ENCODE results near the gene RYK. TPM values are rescaled to one million over a fixed set of nuclear protein-coding genes. Genes with fewer than 3 reads are reported as not detected.

RYK gene
- total RNA-seq, 4 donors from 2014 or later: 92.7 to 133 (median 115) TPM

DNA sequence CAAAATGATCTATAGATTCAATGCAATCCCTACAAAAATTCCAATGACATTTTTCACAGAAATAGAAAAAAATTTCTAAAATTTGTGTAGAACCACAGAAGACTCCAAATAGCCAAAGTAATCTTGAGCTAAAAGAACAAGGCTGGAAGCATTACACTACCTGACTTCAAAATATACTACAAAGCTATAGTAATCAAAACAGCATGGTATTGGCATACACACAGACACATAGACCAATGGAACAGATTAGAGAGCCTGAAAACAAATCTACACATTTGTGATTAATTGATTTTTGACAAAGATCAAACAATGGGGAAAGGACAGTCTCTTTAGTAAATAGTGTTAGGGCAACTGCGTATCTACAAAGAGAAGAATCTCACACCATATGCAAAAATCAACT is 45.3 kb upstream of the RYK start:
- no peak for TF ChIP-seq EP300 (IDR thresholded peaks at IDR 0.05)
- no peak for TF ChIP-seq POLR2A (IDR thresholded peaks at IDR 0.05)
- no peak for TF ChIP-seq POLR2AphosphoS5 (IDR thresholded peaks at IDR 0.05)
- TF ChIP-seq, protein P1, sequence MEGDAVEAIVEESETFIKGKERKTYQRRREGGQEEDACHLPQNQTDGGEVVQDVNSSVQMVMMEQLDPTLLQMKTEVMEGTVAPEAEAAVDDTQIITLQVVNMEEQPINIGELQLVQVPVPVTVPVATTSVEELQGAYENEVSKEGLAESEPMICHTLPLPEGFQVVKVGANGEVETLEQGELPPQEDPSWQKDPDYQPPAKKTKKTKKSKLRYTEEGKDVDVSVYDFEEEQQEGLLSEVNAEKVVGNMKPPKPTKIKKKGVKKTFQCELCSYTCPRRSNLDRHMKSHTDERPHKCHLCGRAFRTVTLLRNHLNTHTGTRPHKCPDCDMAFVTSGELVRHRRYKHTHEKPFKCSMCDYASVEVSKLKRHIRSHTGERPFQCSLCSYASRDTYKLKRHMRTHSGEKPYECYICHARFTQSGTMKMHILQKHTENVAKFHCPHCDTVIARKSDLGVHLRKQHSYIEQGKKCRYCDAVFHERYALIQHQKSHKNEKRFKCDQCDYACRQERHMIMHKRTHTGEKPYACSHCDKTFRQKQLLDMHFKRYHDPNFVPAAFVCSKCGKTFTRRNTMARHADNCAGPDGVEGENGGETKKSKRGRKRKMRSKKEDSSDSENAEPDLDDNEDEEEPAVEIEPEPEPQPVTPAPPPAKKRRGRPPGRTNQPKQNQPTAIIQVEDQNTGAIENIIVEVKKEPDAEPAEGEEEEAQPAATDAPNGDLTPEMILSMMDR (IDR thresholded peaks at IDR 0.05): no peak

DNA sequence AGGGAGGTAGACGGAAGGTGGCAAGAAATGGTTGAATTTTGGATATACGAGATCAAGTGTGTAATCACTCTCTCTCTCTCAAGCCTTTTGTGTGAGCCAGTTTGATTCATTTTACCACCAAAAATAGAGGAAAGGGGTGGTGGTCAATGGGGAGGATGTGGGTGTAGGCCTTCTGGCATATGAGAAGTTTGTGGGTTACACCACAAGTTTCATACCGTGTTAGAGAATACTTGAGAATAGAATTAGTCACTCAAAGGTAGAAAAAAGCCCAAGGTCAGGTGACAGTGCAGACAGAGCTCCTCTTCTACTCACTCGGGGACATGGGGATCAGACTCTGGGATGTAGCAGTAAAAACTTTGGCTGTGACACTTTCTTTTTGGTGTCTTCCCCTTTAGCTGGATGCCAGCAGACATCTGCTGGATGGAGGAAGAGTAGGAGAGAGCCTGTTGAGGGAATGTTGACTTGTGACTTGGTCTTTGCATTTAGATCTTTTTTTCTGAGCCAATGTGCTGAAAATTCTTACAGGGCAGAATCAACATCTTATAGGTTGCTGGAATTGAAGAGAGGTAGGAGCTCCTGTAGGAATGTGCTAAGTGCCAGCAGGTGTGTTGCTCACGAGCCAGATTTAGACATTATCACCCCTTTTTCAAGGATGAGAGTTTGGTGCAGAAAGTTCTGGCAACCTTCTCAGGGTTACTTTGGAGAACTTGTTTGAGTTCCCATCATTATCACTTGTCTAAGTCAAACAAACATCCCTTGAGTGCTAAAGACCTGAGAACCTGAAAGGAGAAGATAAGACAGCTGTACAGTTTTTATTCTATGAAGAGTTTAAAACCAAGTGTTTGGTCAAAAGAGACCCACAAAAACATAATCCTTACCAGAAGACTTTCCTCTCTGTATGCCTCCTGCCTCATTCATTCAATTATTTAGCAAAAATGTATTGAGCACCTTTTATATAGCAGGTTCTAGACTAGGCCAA is 43.9 kb upstream of the RYK start:
- Histone ChIP-seq H3K4me1 (peaks cover 8 to 24% (median 9%) of the 10 kb centered on the region in 3 donors), H3K27ac (peak overlapping the region in 1 of 4 donors; percentile 9), H3K4me3 (no peak overlapping the region), H3K36me3 (no peaks in the 10 kb centered on the region), H3K9me3 (no peaks in the 10 kb centered on the region), H3K27me3 (no peaks in the 10 kb centered on the region)
- ATAC-seq: no peak
- WGBS, 2 donors (ENCODE audit: low coverage in 1 of 2): 48 to 65% methylated on average over 4 to 5 of the region's 5 CpGs
- TF ChIP-seq POLR2AphosphoS5 (IDR thresholded peaks at IDR 0.05) (no peak), EP300 (IDR thresholded peaks at IDR 0.05) (no peak), POLR2A (IDR thresholded peaks at IDR 0.05) (no peak)
- TF ChIP-seq, protein P1 (IDR thresholded peaks at IDR 0.05): no peak

More for the DNA sequence above, 45.3 kb upstream of the RYK start:
- H3K27me3 ChIP-seq: no peaks in the 10 kb centered on the region
- ATAC-seq: no peak
- no peaks in the 10 kb centered on the region for H3K36me3 ChIP-seq
- H3K9me3 ChIP-seq: no peaks in the 10 kb centered on the region
- H3K4me1 ChIP-seq: peaks cover 5 to 14% (median 5%) of the 10 kb centered on the region in 3 donors
- 100% methylated on average over 1 of the region's 1 CpG for WGBS, 2 donors (ENCODE audit: low coverage in 1 of 2)
- no peak overlapping the region for H3K4me3 ChIP-seq
- H3K27ac ChIP-seq: no peak overlapping the region

GRCh38 chr3:134291319-134292254 is 40.9 kb upstream of the RYK start:
- Histone ChIP-seq H3K27ac (peak overlapping the region; percentile 55 to 78 (median 64)), H3K27me3 (no peaks in the 10 kb centered on the region), H3K4me3 (no peak overlapping the region), H3K36me3 (no peaks in the 10 kb centered on the region), H3K4me1 (peaks cover 8 to 20% (median 9%) of the 10 kb centered on the region in 3 donors), H3K9me3 (no peaks in the 10 kb centered on the region)
- TF ChIP-seq POLR2AphosphoS5 (IDR thresholded peaks at IDR 0.05): peak; percentile 77
- TF ChIP-seq, protein P1 (IDR thresholded peaks at IDR 0.05): no peak
- ATAC-seq: peak; percentile 96
- 14 to 34% methylated on average over 2 to 4 of the region's 4 CpGs for WGBS, 2 donors (ENCODE audit: low coverage in 1 of 2)

DNA sequence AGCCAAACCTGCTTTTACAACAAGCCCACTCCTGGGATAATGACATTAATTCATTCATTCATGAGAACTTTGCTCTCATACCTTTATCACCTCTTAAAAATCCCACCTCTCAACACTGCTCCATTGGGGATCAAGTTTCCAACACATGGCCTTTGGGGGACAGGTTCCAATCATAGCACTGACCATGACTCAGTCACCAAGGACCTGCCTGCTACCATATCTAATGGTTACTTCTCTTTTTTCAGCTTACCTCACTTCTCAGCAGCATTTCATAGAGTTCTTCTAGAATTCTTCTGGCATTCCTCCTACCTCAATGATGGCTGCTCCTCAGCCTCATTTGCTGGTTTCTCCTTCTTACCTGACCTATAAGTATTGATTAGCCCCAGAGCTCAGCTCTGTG is 36.9 kb upstream of the RYK start:
- peaks cover 8 to 20% (median 9%) of the 10 kb centered on the region in 3 donors for H3K4me1 ChIP-seq
- no peaks in the 10 kb centered on the region for H3K9me3 ChIP-seq
- H3K36me3 ChIP-seq: no peaks in the 10 kb centered on the region
- no peak for ATAC-seq
- H3K4me3 ChIP-seq: no peak overlapping the region
- no peak for TF ChIP-seq EP300 (IDR thresholded peaks at IDR 0.05)
- no peak for TF ChIP-seq POLR2AphosphoS5 (IDR thresholded peaks at IDR 0.05)
- no peak for TF ChIP-seq POLR2A (IDR thresholded peaks at IDR 0.05)
- TF ChIP-seq, protein P1 (IDR thresholded peaks at IDR 0.05): no peak
- H3K27me3 ChIP-seq: no peaks in the 10 kb centered on the region
- no peak overlapping the region for H3K27ac ChIP-seq

Measured in gastroesophageal sphincter (tissue), 4 donors.